Dermis blood vessel endothelial cell (primary cell): Measurements from ENCODE around the gene THSD4. TPM values are rescaled to one million over a fixed set of nuclear protein-coding genes. Genes with fewer than 3 reads are reported as not detected.
"Not testable (repeated sequence)": the region's sequence is repeated elsewhere in the genome, so short reads cannot be mapped to it uniquely, and the experiment has no call there.

ENCODE experiments used
- DNase-seq: peaks from one replicate; pipeline ENCODE4 v3.0.0; 2010
- total RNA-seq: library from RNA; depleted of rRNA; stranded (reverse); fragments of >200 nt; gene quantifications from 2 replicates; pipeline ENCODE4 v1.2.3, GENCODE V29; 2014

The THSD4 gene
- total RNA-seq, 1 donor from 2014 or later = 34.2 TPM

DNA sequence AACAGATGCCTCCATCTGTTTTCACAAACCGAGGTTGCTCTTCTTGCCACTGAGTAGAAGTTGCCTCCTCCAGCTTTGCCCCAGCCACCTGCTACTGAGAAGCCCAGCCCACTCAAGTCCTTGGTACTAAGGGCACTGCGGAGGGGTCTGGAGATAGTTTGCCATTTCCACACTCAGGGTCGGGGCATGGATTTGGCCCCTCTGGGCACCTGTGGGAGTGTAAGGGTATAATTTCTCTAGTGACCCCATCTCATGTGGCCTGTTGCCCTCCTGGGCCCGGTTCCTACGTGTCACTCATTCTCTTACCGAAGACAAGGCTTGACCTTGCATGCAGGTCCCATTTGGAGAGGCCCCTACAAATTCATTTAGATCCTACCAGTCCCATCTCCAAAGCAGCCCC lies 79.0 kb downstream of the THSD4 start:
- DNase-seq = no peak

DNA sequence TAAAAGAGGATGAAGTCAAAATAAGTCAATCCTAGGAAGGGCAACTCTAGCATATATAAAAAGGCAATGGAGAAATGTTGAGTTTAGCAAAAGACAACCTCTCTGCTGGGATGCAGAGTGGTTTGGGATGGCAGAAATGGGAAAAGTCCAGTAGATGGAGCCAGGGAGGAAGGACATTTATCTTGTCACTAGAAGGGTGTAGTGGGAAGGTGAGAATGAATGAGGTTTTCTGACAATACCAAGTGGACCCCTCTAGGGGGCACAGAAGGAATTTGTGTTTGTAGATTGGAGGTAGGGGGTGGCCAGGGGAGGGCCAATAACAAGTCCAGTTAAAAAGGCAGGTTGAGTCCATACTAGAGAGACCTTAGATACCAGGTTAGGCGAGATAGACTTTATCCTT lies 80.0 kb downstream of the THSD4 start:
- peak; percentile 21 for DNase-seq

DNA sequence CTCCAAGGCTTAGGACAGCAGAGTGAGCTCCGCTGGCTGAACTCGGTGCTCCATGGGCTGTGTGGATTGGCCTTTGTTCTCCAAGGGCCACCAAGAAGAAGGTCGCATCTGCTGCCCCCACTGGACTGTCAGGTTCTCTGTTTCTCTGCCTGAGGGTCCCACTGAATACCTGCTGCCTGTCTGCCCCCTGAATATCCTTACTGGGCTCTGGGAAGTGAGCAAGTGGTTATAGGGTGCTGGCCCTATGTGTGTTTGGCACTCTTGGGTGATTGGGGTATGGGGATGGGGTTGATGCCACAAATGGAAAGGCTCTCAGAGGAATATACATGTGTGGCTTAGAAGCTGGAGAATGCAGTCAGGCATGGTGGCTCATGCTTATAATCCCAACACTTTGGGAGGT lies 82.3 kb downstream of the THSD4 start:
- DNase-seq = no peak

DNA sequence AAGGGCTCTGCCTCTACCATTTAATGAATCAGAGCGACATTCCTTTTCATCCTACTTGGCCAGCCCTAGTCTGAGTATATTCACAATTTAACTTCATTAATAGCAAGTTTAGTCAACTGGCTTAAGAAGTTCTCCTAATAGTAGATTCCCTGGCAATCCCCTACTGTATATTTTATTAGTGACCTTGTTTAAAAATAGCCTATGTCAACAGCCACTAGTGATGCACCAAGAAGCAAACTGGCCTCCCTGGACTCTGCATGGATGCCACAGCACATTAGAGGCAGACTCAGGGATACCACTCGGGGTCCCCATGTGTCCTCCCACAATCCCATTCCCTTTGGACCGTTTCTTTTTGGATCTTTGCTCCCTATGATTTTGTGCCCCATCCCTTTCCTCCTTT lies 83.6 kb downstream of the THSD4 start:
- DNase-seq = no peak

DNA sequence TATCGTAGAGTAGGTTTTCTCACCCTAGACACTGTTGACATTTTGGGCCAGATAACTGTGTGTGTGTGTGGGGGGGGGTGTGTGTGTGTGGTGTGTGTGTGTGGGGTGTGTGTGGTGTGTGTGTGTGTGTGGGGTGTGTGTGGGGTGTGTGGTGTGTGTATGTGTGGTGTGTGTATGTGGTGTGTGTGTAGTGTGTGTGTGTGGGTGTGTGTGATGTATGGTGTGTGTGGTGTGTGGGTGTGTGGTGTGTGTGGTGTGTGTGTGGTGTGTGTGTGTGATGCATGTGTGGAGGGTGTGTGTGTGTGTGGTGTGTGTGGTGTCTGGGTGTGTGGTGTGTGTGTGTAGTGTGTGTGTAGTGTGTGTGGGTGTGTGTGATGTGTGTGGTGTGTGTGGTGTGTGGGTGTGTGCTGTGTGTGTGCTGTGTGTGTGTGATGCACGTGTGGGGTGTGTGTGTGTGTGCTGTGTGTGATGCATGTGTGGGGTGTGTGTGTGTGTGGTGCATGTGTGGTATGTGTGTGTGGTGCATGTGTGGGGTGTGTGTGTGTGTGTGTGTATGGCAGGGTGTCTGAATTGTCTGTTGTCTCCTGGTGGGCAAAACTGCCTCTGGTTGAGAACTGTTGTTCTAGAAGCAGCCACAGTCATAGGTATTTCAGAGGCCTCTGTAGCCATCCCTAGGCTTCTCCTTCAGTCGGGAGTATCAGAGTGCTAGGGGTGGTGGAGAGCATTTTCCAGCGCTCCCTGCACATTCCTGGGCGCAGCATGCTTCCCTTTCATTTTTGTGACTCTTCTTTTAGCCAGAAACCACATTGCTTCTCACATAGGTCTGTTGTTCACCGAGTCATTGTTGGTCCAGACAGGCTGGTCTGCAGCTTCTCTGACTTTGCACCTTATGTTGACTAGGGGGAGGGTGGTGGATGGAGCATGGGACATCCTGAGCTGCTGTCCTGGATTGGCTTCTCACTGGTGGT lies 84.4 kb downstream of the THSD4 start:
- DNase-seq = no peak

DNA sequence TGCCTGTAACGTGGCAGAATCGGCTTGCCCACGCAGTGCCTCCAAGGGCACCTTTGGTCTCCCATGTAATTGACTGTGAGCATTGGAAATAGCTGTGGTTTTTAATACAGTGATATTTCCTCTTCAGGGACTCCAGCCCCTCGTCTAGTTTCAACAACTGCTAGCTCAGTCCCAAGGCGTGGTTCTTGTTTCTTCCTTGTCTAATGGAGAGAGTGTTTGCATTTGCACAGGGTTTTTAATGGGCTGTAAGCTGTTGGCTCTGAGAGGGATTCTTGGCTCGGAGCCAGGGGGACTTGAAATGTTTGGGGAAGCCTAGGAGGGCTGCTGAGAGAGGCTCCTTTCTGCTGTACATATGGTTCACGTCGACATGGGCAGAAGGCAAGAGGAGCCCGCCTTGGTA lies 86.2 kb downstream of the THSD4 start:
- no peak for DNase-seq

DNA sequence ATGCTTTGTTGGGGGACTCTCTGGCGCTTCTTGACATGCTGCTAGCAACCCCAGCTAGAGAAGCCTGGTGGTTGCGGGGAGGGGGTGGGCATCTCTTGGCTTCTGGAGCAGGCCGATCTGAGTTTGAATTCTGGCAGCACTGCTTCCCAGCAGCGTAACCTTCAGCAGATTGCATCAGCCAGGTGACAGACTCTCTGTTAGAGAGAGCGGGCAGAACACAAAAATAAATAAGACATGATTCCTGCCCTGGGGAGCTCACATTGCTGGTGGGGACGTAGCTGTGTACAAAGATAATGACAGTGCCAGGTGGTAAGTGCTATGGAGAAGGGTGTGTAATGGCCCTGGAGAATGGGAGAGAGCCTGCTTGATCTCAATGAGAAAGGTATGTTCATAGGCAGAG lies 87.4 kb downstream of the THSD4 start:
- DNase-seq = no peak

DNA sequence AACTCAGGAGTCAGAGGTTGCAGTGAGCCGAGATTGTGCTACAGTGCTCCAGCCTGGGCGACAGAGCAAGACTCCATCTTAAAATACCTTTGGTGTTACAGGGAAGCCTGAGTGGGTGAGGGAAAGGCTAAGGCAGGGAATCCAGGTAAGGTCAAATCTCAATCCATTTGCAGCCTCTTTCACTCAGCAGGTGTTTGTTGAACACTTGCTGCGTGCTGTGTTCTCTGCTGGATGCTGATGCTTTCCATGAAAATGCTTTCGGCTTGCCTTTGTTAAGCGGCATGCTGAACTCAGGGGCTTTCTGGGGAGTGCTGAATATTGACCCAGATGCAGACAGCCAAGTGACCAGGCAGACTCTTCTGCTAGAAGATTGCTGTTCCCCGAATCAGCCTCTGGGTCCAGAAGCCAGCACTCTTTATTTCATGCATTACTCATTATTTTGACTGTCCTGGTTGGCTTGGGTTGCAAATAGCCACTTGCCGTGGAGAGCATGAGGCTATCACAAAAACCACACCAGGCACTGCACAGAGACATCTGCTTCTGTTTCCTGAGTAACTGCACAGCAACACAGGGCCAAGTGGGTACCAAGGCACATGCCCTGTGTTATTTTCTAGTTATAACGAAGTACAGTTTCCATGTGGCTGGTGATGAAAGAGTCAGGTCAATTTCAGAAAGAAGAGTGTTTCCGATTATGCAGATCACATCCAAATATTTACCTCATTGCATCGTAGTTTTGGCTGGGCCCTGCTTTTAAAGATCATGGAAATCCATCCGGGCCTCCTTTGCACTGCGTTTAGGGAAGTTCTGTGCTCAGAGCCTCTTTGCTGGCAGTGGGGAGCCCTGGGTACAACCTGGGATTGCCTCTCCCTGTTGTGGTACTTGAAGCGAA lies 88.6 kb downstream of the THSD4 start:
- no peak for DNase-seq

DNA sequence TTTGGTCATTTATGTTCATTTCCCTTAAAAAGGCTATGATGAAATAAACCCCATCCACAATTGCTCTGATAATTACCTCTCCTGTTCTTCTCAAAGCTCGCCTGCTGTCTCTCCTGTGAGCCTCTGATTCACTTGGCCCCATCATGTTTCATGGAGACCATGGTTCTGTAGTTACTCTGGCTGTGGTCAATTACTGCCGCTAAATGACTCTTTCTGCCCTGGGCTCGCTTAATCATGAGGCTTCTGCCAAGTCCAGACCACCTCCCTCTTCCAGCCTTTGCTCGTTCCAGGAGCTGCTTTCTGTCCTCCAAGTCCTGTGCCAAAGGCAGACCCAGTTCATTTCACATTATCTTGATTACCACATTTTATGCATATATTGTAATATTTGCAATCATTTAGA lies 91.9 kb downstream of the THSD4 start:
- DNase-seq = no peak

DNA sequence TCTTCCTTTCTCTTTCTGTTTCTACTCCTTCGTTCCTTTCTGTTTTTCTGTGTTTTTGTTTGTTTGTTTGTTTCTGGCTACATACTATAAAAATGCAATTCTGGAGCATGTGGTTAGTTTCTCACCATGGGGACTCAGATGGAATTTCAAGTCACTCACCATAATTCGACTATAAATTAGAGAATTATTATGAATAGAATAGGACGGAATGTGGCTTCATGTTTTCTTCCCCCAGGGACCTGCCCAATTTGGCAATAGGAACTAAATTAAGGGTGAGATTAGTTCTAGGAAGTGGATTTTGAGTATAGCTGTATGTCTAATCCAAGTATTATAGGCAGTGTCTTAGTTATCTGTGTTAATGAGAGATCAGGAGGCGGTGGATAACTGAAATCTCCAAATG lies 96.9 kb downstream of the THSD4 start:
- DNase-seq = no peak

DNA sequence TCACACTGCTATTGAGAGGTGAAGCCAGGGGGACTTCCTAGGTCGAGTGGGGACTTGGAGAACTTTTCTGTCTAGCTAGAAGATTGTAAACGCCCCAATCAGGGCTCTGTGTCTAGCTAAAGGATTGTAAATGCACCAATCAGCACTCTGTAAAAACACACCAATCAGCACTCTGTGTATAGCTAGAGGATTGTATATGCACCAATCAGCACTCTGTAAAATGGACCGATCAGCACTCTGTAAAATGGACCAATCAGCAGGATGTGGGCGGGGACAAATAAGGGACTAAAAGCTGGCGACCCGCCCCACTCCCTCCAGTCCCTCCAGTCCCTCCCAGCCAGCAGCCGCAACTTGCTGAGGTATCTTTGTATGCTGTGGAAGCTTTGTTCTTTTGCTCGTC lies 98.7 kb downstream of the THSD4 start:
- DNase-seq = not testable (repeated sequence)

DNA sequence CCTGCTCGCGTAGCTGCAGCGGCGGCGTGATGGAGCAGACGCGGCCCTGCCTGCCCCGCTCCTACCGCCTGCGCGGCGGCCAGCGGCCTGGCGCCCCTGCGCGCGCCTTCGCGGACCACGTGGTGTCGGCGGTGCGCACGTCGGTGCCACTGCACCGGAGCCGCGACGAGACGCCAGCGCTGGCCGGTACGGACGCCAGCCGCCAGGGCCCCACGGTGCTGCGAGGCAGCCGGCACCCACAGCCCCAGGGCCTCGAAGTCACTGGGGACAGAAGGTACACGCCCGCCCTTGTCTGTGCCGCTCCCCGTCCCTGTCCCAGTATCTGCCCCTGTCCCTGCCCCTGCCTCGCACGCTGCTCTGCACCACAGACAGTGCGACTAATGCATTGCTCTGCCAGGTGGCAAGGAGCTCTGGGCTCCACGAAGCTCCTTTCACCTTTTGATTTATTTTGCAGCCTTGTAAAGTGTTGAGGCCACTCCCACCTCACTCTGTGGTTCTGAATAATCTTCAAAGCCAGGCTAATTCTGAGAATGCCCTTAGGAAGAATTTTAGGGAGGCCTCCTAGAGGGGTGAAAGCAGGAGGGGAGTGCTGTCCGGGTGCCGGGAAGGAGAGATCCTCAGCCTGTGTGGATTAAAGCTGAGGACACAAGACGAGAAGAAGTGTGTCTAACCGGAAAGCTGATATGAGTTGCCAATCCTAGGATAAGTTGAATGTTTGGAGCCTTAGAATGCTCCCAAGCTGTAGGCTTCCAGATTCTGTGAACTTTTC lies 100.0 kb downstream of the THSD4 start:
- DNase-seq = no peak

DNA sequence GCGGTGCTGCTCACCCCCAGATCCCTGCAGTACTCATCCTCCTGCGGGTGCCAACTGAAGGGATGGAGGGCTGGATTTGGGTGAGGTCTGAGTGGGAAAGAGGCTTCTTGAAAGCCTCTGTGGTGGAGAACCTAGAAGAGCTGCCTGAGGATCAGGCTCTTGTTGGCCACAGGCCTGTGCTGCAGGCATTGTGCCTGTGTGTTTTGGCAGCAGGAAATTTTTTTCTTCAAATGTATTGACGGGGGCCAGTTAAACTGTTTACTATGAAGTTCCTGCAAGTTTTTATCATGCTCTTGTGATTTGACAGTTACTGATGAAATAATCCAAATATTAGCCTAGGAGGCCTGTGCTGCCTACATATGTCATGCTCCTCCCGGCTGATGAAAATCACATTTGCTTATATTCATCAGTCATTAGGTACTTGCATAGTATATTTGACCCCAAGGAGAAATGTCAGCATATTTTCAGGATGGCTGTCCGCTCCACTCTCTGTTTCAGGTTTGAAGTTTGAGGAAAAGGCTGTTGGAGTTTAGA lies 103.1 kb downstream of the THSD4 start:
- DNase-seq = no peak

DNA sequence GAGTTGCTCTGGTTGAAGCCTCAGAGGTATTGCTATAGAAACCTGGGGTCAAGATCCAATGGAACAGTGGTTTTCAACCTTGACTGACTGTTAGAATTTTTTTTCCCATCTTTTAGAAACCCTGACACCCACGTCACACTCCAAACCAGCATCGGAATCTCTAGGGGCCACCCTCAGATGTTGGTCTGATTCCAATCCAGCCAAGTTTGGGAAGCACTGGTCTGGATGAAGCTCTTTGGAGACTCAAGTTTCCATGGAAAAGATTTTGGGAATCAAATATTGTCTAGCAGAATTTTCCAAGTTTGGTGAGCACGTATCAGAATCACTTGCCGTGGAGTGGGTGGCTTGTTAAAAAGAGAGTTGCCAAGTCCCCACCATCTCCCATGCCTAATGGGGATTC lies 103.8 kb downstream of the THSD4 start:
- no peak for DNase-seq

DNA sequence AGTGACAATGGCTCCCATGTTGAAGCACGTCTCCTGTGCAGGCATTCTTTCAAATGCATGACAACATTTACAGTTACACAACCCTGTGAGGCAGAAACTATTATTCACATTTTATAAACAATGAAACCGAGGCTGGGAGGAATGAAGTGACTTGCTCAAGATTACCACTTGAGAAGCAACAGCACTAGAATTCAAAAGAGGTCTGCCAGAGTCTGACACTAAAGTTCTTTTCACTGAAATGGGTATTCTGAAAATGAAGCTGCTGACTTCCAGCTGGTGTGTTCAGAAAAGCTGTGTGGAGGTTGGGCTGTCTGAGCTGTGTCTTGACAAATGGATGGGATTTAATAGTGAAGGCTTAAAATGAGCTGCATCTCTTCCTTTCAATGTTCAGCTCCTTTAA lies 104.4 kb downstream of the THSD4 start:
- DNase-seq = no peak

DNA sequence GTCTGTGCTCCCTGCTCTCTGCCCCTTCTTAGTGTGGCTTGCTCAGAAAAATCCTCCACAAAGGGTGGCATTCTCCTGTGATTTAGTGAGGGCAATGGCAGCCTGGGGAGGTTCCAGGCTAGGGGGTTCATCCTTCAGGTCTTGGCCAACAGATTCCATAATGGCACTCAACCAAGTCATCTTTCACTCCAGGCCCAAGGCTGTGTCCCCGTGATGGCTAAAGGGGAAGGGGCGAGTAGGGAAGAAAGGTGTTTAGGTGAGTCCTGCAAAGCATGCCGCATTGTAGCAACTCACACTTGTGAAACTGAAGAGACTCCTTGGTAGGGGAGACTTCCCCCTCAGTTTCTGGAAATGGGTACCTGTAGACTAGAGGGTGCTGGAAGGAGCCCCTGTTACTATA lies 105.6 kb downstream of the THSD4 start:
- DNase-seq = no peak

DNA sequence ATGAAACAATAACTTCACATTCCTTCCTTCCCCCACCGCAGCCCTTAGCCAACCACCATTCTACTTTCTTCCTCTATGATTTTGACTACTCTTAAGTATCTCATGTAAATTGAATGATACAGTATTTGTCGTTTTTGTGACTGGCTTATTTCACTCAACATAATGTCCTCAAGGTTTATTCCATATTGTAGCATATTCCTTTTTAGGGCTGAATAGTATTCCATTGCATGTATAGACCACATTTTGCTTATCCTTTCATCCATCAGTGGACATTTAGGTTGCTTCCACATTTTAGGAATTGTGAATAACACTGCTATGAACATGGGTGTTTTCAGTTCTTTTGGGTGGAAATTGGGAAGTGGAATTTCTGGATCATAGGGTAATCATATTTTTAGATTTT lies 106.1 kb downstream of the THSD4 start:
- no peak for DNase-seq

DNA sequence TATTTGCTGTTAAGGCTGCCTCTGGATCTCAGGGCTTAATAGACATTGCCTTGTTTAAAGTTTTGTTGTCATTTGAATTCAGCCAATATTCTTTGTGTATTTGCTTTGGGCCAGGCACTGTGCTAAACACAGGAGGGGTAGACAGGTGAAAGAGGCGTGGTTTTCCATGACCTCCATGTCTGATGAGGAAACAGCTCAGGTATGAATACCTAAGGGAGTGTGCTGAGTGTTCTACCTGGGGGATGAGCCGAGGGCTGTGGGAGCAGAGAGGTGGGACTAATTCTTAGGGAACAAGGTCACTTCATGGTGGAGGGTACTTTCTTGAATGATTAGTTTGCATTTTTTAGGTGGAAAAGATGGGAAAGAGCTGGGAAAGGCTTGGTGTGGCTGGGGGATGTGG lies 108.2 kb downstream of the THSD4 start:
- no peak for DNase-seq

DNA sequence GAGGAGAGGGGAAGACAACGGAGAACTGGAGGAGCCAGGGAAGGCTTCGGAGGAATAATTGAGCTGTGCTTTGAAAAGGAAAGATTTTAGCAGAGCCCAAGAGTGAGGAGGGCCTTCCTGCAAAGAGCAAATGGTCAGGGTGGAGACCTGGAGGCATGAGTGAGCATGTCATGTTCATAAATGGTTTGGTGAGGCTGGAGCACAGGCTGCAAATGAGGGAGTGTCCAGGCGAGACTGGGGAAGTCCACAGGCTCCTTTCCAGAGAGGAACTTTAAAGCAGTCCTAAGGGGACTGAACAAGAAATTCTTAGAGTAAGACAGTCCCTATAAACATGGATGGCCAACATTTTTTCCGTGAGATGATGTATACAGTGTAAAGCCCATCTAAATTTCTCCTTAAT lies 108.8 kb downstream of the THSD4 start:
- DNase-seq = no peak

DNA sequence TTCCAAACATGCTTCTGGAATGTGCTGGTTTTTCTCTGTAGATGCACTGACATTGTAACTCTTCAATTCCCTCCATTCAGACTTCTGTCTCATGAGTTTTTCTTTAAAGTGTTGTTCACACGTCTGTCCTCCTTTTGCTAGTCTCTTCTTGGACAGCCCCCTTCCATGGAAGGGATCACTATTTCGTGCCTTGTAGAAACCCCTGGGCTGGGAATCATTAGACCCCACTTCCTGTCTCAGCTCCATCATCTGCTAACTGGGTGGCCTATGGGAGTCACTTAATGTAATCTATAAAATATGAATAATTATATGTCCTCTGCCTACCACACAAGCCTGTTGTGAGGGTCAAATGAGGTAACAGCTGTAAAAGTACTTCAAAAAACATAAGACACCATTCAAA lies 110.6 kb downstream of the THSD4 start:
- no peak for DNase-seq

DNA sequence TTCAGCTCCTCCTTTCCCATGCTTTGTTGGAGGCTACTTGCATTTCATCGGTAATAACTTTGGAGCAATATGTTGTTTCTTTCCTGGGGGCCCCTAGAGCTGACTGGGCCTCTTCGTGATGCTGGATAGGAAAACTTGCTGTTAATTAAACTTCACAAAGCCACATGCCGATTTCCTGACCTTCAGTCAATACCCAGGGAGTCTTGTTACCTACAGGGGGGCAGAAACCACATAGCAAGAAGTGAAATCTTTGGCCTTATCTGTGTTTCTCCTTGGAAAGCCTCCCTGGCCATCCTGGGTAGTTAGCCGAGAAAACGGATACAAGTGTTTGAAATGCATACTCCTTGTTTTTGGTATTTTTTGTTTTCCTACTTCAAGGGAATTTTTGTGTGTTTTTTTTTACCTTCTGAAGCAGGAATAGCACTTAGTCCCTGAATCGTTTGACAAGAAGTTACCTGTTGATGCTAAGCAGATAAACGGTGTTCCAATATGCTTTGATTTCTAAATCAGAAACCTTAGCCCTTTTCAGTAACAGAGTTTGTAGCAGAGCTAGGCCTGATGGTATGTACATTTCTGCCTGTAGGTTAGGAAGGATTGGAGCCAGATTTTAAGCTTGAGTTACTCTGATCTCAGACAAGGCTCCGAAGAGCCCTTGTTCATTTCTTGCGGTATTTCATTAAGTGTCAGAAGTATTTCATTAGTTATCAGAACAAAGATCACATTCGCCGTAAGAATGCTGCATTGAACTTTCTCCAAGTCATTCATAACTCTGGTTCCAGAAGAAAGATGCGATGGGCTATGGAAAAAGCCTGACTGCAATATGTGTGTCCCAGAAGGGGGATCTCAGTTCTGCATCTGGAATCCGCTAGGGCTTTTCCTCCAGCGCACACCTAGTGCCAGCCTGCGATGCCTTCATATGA lies 111.5 kb downstream of the THSD4 start:
- no peak for DNase-seq

DNA sequence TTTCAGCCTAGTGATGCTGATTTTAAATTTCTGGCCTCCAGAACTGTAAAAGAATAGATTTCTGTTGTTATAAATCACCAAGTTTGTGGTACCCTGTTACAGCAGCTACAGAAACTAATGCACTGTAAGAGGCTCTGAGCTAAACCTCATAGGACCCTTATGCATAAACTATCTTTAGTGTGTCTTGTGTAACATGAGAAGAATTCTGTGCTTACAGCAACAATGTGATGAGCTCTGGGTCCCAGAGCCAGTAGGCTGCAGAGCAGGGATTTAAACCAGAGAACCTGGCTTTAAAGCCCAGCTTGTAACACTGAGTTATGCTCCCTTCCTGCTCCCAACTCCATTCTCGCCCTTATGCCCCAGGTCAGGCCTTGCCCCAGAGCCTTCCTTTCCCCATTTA lies 113.1 kb downstream of the THSD4 start:
- DNase-seq = no peak
